GM12865 (cell line): ENCODE results near the gene SMIM8.

Experiments
- DNase-seq: peaks from one replicate; pipeline ENCODE4 v3.0.0; 2010; ENCODE audit warnings: low read depth
- H3K4me3 ChIP-seq: 2 replicates; pipeline ENCODE4 v1.5.1; 2011; ENCODE audit warnings: mild to moderate bottlenecking, low read depth, low read length, control low read depth
- CTCF ChIP-seq: IDR thresholded peaks from 2 replicates; pipeline ENCODE4 v1.5.1; 2011; ENCODE audit warnings: low read length, control low read depth, low read depth, inconsistent platforms; ENCODE audit not compliant: insufficient read depth; ENCODE audit errors: missing control alignments

SMIM8 gene, protein sequence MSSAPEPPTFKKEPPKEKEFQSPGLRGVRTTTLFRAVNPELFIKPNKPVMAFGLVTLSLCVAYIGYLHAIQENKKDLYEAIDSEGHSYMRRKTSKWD

DNA sequence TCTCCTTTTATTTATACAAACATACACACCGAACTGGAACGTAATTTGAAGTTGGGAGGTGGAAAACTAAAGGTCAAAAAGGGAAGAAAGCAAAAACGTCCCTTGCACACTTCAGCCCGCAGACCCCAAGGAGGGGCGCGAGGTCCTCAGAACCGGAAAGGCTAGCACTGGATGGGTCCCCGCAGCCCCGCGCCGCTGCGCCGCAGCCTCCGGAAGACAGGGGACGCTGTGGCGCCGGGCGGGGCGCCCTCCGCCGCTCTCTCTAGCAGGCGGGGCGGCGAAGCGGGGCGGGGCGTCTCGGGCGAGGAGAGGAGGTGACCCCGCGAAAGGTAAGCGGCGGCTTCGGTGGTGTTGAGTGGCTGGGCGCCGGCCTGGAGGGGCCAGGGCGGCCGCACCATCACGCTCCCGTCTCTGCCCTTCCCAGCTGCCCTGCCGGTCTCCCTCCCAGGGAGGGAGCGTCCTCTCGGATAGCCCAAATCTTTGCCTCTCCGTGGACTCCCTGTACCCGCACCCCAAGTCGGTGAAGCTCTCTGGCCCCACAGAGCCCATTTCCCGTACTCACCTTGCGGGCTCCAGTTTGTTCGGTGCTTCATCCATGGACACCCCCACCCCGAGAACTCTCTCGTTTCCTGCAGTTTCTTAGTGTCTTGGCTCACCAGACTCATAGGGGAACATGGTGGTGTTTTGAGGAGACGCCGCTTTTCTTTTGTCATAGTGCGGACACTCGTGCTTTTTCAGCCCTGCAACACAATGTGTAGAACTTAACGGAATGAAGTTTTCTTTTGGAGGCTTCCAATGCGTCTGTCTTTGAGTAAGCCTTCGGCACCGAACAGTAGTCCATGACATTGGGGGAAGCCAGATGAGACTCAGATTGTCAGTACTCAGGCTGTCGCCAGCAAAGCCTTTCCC, at the start of gene SMIM8:
SMIM8 (plus strand) TSS at position 285 of the 909 bp plus-strand sequence. CDS start 14,444 bp downstream, outside the sequence.
- H3K4me3 ChIP-seq = peak within 1 kb of the TSS; percentile 99

GRCh38 chr6:87274660-87275274, 47.6 kb upstream of the SMIM8 start:
- no peak overlapping the region for H3K4me3 ChIP-seq
- TF ChIP-seq CTCF = no peak
- DNase-seq = no peak

More for the DNA sequence above, at the start of gene SMIM8:
- peak; percentile 97 for TF ChIP-seq CTCF
- DNase-seq = peak; percentile 91

DNA sequence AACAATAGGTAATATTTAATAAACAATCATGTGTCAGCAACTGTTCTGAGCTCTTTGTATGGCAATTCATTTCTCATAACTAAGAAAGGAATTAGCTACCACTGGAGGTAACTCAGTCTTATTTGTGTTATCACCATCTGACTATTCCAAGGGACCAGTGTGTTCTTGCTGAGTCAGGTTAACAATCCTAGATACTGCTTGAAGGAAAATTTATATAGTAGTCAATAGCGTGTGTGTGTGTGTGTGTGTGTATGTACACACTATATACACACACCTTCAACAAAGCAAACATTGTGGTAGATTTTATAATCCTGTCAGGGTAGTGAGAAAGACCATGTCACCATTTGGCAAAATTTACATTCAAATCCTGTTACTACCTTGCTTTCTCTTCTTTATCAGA, 45.8 kb upstream of the SMIM8 start:
- H3K4me3 ChIP-seq = no peak overlapping the region
- DNase-seq = no peak
- TF ChIP-seq CTCF = no peak

- no peak for TF ChIP-seq CTCF
- H3K4me3 ChIP-seq = no peak overlapping the region
- DNase-seq = peak; percentile 31
Measured at GRCh38 chr6:87277123-87277522, 45.3 kb upstream of the SMIM8 start.

DNA sequence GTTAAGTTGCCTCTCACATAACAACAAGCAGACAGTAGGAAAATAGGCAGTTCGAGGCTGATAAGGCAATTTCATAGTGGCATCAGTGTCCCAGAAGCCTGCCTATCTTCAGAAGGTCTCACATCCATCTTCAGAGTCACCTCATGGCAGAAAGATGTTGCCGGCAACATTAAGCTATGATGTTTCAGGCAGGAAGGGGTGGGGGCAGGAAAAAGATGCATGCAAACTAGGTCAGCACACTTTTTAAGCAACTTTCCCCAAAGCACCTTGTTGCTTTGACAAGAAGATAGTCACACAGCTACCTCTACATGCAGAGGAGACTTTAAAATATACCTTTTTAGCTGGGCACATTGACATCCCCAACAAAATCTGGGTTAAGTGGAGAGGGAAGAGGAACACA, 43.2 kb upstream of the SMIM8 start:
- no peak for DNase-seq
- H3K4me3 ChIP-seq = no peak overlapping the region
- TF ChIP-seq CTCF = no peak

DNA sequence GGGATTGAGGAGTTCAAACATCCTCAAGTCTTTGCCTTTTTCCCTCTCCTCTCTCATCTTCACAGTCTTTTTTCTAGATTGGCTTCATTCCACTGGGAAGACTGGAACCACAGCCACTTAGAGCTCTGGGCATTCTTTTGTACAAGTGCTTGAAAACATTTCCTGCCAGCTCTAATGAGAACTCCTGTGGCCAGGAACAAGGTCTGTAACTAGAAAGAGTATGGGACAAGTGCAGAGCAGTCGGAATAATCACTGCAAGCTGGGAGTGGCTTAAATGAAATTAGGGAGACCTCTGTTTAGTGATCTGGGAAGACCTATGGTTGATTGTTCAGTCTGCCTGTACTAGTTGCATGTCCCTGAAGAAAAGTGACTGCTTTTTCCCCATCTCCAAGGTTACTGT, 41.0 kb upstream of the SMIM8 start:
- H3K4me3 ChIP-seq = no peak overlapping the region
- no peak for TF ChIP-seq CTCF
- DNase-seq = no peak
